ENCODE results near the gene FBXW4.

FBXW4 gene

DNA sequence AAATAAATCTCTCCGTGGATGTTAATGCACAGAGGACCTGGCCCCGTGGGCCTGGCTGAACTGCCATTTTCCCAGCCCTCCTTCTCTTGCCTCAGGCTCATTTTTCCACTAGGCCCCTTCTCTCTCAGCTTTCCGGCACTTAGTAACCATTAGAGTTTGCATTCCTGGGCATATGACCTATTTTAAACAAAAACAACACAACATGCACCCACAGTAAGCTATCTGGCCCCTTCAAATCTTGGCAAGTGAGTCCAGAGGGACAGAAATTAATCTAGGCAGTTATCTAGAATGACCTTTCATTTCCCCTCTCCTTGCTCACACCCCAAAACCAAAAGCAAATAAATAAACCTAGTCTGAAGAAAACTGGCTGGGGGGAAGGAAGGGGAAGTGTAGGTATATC, 11.7 kb downstream of the FBXW4 start:
- H3K4me3 ChIP-seq (ENCODE audit: low read depth, low read length), result no peak overlapping the region
- H3K4me1 ChIP-seq (ENCODE audit: control insufficient read depth, insufficient read depth, low read length), result peaks cover 23% of the 10 kb centered on the region
- POLR2A ChIA-PET, result no interaction called here
- H3K9me3 ChIP-seq (ENCODE audit: control insufficient read depth, insufficient read depth, low read depth, low read length), result no peaks in the 10 kb centered on the region
- CTCF ChIA-PET, result interaction anchor here (1.8 kb wide), 1 partner anchor 81 kb away, joined by 7 read pairs; no protein-coding TSS in a partner anchor
- H3K36me3 ChIP-seq (ENCODE audit: control insufficient read depth in 2 of 2, insufficient read depth in 1 of 2, low read length in 2 of 2), result no peaks in the 10 kb centered on the region
- peak overlapping the region; percentile 17; the same call in 1 of the 2 replicates for H3K27ac ChIP-seq (ENCODE audit: extremely low read depth, low read depth, low read length)
- TF ChIP-seq ZNF623 (tag by site-specific recombination; IDR thresholded peaks at IDR 0.05), result no peak
- no peak for TF ChIP-seq KLF10 (tag by site-specific recombination; IDR thresholded peaks at IDR 0.05)
- TF ChIP-seq ZNF132 (tag by site-specific recombination; IDR thresholded peaks at IDR 0.05; ENCODE audit: borderline replicate concordance), result no peak
- TF ChIP-seq, protein P1, sequence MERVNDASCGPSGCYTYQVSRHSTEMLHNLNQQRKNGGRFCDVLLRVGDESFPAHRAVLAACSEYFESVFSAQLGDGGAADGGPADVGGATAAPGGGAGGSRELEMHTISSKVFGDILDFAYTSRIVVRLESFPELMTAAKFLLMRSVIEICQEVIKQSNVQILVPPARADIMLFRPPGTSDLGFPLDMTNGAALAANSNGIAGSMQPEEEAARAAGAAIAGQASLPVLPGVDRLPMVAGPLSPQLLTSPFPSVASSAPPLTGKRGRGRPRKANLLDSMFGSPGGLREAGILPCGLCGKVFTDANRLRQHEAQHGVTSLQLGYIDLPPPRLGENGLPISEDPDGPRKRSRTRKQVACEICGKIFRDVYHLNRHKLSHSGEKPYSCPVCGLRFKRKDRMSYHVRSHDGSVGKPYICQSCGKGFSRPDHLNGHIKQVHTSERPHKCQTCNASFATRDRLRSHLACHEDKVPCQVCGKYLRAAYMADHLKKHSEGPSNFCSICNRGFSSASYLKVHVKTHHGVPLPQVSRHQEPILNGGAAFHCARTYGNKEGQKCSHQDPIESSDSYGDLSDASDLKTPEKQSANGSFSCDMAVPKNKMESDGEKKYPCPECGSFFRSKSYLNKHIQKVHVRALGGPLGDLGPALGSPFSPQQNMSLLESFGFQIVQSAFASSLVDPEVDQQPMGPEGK (tag by site-specific recombination; IDR thresholded peaks at IDR 0.05), result no peak
- TF ChIP-seq ZNF416 (tag by site-specific recombination; IDR thresholded peaks at IDR 0.05), result no peak
- 0 out of 2 replicates have a peak, but pooled peaks have one; percentile 18 for TF ChIP-seq ZNF558 (tag by site-specific recombination; IDR thresholded peaks at IDR 0.05)
- no peak for TF ChIP-seq ZNF514 (tag by site-specific recombination; IDR thresholded peaks at IDR 0.05)
- no peak for TF ChIP-seq ZNF561 (tag by site-specific recombination; IDR thresholded peaks at IDR 0.05; ENCODE audit: borderline replicate concordance)
- no peak for TF ChIP-seq ZNF23 (tag by site-specific recombination; IDR thresholded peaks at IDR 0.05; ENCODE audit: borderline replicate concordance)
- no peak for TF ChIP-seq ZNF830 (tag by site-specific recombination; IDR thresholded peaks at IDR 0.05; ENCODE audit: low read depth)
- TF ChIP-seq IKZF3 (tag by site-specific recombination; IDR thresholded peaks at IDR 0.05), result no peak
- no peak for TF ChIP-seq HOXA7 (CRISPR knock-in tag; IDR thresholded peaks at IDR 0.05; ENCODE audit: borderline replicate concordance)
- TF ChIP-seq ZNF701 (tag by site-specific recombination; IDR thresholded peaks at IDR 0.05), result no peak
- no peak for TF ChIP-seq ZNF114 (tag by site-specific recombination; IDR thresholded peaks at IDR 0.05)
- no peak for TF ChIP-seq ZNF221 (tag by site-specific recombination; IDR thresholded peaks at IDR 0.05; ENCODE audit: borderline replicate concordance)
- no peak for TF ChIP-seq BCL11B (tag by site-specific recombination; IDR thresholded peaks at IDR 0.05; ENCODE audit: low read depth)
- TF ChIP-seq OSR2 (tag by site-specific recombination; IDR thresholded peaks at IDR 0.05), result 0 out of 2 replicates have a peak, but pooled peaks have one; percentile 11
- peak; percentile 42; the same call in 1 of the 2 replicates for TF ChIP-seq ZXDB (tag by site-specific recombination; IDR thresholded peaks at IDR 0.05)
- TF ChIP-seq GLIS1 (tag by site-specific recombination; IDR thresholded peaks at IDR 0.05), result no peak

GRCh38 chr10:101682172-101682825, 12.7 kb downstream of the FBXW4 start:
- ChIA-PET CTCF (interaction anchor here (1.8 kb wide), 1 partner anchor 80 kb away, joined by 7 read pairs; no protein-coding TSS in a partner anchor), POLR2A (no interaction called here)
- no peak overlapping the region for H3K27ac ChIP-seq (ENCODE audit: extremely low read depth, low read depth, low read length)
- H3K9me3 ChIP-seq (ENCODE audit: control insufficient read depth, insufficient read depth, low read depth, low read length), result no peaks in the 10 kb centered on the region
- no peak for TF ChIP-seq ZSCAN5A (tag by site-specific recombination; IDR thresholded peaks at IDR 0.05)
- TF ChIP-seq FEZF1 (tag by site-specific recombination; IDR thresholded peaks at IDR 0.05), result peak; percentile 9; the same call in 1 of the 2 replicates
- peak; percentile 30; the same call in 1 of the 2 replicates for TF ChIP-seq PRDM1 (tag by site-specific recombination; IDR thresholded peaks at IDR 0.05)
- TF ChIP-seq ZNF211 (tag by site-specific recombination; IDR thresholded peaks at IDR 0.05; ENCODE audit: low read depth), result no peak
- no peak for TF ChIP-seq ZFP3 (tag by site-specific recombination; IDR thresholded peaks at IDR 0.05; ENCODE audit: low read depth)
- no peak for TF ChIP-seq BCL11A (tag by site-specific recombination; IDR thresholded peaks at IDR 0.05; ENCODE audit: low read depth)
- 0 out of 2 replicates have a peak, but pooled peaks have one; percentile 17 for TF ChIP-seq WT1 (tag by site-specific recombination; IDR thresholded peaks at IDR 0.05)
- H3K36me3 ChIP-seq (ENCODE audit: control insufficient read depth in 2 of 2, insufficient read depth in 1 of 2, low read length in 2 of 2), result peaks cover 0 to 3% of the 10 kb centered on the region in 2 experiments; a peak in 1 of 3 replicates
- peaks cover 20% of the 10 kb centered on the region for H3K4me1 ChIP-seq (ENCODE audit: control insufficient read depth, insufficient read depth, low read length)
- no peak overlapping the region for H3K4me3 ChIP-seq (ENCODE audit: low read depth, low read length)
